GM12891 (cell line): ENCODE results near the gene DMD.
"Not testable (repeated sequence)": the region's sequence is repeated elsewhere in the genome, so short reads cannot be mapped to it uniquely, and the experiment has no call there.

Experiments used
- POLR2A ChIP-seq: IDR thresholded peaks from 2 replicates; pipeline ENCODE4 v1.6.1; 2011; ENCODE audit warnings: low read depth, low read length, control low read depth
- POLR2AphosphoS5 ChIP-seq: IDR thresholded peaks from 2 replicates; pipeline ENCODE4 v1.6.1; 2011; ENCODE audit warnings: low read depth, low read length, control low read depth
- POU2F2 ChIP-seq: IDR thresholded peaks from 2 replicates; pipeline ENCODE4 v1.6.1; 2011; ENCODE audit warnings: low read depth, mild to moderate bottlenecking, control low read depth, low read length, moderate library complexity
- SPI1 ChIP-seq: IDR thresholded peaks from 2 replicates; pipeline ENCODE4 v1.6.1; 2011; ENCODE audit warnings: low read depth, low read length, control low read depth
- TAF1 ChIP-seq: IDR thresholded peaks from 2 replicates; pipeline ENCODE4 v1.6.1; 2011; ENCODE audit warnings: low read depth, low read length, control low read depth

DNA sequence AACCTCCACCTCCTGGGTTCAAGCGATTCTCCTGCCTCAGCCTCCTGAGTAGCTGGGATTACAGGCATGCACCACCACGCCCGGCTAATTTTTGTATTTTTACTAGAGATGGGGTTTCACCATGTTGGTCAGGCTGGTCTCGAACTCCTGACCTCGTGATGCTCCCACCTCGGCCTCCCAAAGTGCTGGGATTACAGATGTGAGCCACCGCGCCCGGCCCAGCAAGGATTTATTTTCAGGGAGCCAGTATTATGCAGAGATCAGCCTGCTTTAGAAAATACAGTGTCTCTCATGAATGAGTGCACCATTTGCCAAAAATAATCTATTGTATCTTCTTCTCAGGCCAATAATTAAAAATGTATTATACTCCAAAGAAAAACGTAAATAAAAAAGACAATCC lies 26.5 kb downstream of the DMD start:
- TF ChIP-seq TAF1, SPI1, POLR2A, POLR2AphosphoS5, POU2F2: not testable (repeated sequence)
